Lung microvascular endothelial cell (primary cell): ENCODE measurements around the gene SSR2. TPM values are rescaled to one million over a fixed set of nuclear protein-coding genes. Genes with fewer than 3 reads are reported as not detected.
"Not testable (repeated sequence)": the region's sequence is repeated elsewhere in the genome, so short reads cannot be mapped to it uniquely, and the experiment has no call there.

Experiments
- DNase-seq, 2 donors: peaks; one replicate each; pipeline versions ENCODE4 v3.0.0 to v3.0.0-alpha.2; 2010; ENCODE audit warnings: low read depth in 2 of 2
- total RNA-seq: library from RNA; depleted of rRNA; stranded (reverse); fragments of >200 nt; gene quantifications from 2 replicates; pipeline ENCODE4 v1.2.1, GENCODE V29; 2014

The SSR2 gene
- total RNA-seq, 1 donor from 2014 or later, result 342 TPM

DNA sequence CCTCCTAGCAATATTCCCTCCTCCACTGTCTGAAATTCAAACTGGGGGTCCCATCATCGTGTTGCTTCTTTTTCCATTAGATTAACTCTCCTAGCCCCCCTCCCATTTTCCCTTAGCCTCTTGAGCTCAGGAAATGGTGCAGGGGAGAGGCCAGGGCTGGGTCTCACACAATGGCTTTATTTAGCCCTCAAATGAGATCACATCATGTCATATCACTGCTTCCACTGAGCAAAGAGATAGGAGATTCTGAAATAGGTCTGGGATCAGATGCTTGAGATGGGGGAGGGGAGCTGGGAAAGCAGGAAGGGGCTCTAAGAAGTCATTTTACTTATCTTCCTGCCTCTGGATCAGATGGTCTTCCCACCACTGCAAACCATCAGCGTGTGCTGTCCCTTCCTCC is 24.6 kb downstream of the SSR2 start:
- no peak for DNase-seq

DNA sequence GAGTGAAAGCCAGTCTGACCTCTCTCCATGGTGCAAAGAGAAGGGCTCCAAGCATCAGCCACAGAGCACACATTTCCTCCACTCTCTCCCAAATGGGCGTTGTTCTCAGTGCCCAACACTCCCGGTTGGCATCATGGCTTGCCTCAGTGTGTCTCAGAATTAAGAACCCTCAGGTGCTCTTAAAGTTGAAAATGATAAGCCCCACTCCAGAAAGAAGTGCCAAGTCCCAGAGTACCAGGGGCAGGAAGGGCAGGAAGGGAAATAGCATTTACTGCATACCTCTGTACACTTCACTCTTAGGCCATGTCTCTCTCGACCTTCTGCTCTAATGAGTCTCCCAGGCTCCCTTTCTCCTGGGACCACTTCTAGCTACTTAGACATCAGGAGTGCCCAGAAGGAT is 27.2 kb downstream of the SSR2 start:
- no peak for DNase-seq

DNA sequence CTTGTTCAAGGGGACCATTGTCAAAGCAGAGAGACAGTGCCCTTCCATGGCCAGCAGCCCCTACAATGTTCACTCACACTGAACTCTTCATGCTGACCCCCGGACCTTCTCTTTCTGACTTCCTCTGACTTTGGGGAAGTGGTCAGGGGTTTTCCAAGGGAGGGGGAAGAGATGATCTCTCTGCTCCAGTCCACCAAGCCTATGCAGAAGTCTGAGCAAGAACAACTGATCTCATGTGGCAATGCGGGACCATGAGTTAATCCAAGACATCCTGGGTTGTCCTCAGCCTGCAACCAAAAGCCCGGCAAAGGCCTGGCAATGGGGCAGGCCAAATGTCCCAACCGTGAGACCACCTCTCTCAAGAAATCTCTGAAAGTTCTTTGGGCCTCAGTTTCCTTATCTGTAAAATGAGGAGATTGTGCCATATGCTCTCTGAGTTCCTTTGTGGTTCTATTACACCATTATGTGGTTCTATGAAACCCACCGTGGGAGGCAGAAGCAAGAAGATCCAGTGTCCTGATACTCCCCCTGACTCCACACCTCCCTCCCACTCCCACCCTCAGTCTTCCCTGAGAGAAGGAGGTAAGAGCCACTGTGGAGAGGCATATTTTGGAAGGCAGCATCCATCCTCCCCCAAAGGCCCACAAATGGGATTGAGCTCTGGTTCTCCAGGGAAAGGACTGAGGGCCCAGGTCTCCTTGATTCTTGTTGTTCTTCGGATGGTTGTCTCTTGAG is 30.6 kb downstream of the SSR2 start:
- DNase-seq, result no peak

DNA sequence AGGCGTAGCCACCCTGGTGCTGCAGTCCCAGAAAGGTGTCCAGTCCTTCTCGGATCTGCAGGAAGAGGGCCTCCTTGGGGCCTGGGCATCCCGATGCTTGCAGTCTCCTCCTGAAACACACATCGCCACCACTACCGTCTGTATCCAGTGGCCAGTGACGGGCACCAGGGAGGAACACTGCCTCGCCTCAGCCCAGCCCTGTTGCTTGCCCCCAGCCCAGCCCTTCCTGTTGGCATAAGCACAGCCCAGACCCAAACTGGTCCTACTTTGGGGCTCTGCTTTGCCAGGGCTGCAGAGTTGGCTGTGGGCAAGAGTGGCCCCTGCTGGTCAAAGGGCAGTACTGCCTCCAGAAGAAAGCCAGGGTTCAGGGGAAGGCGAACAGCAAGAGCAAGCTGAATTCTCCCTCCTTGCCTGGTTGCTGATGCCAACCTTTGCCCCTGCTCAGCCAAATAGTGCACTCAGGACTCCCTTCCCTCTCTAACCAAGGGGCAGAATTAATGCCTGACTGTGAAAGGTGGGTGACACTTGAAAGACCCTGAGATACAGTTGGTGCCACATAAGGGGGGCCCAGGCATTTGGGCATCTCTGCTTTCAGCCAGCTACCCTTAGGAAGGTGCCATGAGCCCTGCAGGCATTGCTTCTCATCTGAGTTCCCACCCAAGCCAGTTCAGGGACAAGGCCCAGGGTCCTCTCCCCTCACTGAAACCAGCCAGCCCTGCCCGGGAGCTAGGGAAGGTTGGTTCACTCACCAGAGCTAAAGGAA is 31.3 kb downstream of the SSR2 start:
- peak; percentile 74 to 75 for DNase-seq

DNA sequence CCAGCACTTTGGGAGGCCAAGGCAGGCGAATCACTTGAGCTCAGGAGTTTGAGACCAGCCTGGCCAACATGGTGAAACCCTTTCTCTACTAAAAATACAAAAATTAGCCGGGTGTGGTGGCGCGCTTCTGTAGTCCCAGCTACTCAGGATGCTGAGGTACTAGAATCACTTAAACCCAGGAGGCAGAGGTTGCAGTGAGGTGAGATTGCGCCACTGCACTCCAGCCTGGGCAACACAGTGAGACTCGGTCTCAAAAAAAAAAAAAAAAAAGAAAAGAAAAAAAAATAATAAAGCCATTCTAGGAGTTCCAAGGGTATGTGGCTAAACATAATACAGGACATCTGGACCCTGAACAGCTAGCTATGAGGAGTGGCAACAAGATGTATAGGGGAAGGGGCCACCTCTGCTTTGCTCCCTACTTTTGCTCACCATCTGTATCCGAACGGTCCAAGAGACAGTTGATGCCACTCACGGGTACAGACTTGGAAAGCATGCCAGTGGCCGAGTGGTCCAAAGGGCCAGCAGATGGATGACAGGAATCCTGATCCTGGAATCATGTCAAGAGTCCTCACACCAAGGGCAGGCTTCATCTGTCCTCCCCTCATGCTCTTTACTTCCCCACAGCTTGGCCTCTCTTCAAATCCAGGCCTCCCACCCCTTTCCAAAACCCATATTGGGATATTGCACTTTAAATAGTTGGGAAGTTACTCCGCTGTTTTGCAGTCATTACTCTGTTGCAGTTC is 35.7 kb downstream of the SSR2 start:
- DNase-seq, result not testable (repeated sequence)

DNA sequence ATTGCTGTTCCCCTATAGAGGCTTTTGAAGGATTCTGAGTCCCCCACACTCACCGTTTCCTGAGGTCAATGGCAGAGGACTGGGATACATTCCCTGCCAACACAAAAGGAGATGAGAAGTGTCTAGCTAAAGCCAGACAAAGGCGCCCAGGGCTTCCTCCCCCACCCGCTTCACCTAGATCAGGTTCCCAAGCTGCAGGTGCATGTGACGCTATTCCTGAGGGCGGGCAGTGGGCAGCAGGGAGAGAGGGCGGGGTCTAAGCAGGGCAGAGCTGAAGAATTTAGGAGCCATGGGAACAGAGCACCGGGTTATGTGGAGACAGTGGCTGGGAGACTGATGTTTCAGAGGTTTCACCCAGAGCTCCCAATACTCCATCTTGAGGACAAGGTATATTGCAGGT is 36.4 kb downstream of the SSR2 start:
- no peak for DNase-seq

DNA sequence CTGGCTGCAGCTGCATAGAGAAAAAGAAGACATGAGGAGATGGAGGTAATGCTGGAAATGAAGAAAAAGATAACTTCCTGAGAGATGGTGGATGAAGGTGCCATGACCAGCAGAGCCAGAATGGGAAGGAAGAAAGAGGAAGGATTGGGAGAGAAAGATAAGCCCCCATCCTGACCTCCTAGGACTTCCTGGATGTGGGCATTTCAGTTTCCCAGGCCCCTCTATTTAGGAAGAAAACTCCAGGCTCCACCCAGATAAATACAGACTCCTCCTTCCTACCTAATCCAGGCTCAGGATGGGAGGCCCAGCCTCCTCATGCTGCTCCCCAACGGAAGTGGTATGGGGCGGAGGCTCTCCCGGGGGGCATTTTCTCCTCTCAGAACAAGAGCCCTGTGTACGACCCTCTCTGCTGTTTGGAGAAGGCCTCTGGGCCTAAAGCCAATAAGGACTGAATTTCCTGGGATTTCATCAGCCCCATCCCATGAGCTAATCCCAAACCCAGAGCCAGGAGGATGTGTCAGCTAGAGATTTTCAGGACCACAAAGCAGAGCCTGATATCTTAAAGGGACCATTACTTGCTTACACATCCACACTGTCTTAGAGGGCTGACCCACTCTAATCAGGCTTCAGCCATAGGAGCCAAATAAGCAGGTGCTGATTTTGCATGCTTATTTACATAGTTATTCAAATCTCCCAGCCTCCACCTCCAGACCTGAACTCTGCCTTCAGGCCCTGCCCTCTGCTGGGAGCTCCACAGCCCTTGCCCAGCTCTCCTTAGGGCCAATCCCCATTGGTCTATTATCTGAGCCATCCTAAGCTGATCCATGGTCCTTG is 37.3 kb downstream of the SSR2 start:
- DNase-seq, result peak in 1 of 2 donors; percentile 73

DNA sequence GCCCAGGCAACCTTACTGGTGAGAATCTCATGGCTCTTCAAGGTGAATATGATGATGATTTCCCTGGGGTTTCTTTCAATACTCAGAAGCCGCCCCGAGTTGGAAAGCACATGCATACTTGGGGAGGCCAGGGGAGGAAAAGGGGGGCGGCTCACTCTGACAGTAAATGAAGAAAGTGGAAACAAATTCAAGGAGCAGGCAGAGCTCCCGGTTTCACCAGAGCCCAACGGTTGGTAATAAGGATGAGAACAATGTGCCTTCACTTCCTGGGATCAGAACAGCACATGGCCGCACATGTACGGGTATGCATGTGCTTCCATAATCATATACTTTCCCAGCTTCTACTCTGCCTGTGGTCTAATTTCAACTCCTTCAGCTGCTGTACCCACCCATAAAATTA is 38.6 kb downstream of the SSR2 start:
- no peak for DNase-seq

DNA sequence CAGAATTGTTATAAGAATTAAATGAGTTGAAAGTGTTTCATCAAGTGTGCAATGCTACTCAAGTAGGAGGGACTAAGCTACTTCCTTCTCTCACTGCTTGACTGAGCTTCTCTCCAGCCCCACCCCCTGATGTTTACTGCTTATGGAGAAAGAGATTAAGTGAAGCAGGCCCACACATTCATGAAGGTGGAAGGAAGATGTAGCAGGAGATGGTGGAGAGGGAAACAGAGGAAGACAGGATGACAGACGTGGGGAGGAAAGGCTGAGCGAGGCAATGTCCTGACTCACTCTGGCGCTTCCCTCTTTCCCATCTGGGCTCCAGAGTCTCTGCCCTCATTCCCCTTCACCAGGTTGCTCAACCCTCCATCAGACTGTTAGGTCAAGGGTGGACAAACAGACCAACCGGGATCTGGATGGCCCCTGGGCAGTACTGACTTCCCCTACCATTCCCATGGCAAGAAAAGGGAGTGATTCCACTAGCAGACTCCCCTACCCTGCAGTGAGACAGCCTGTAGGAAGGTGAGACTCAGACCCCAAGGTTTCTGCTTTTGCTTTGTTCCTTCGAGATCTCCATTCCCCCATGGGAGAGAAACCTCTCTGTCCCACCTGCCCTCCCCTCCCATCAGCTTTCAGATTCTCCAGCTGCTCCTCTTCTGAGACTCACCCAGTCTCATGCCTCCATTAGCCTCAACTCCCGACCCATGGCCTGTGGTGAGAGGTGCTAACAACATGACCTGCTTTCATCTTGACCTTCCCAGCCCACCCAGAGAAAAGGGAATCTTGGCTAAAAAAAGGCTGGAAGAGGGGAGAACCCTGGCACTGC is 39.3 kb downstream of the SSR2 start:
- DNase-seq, result peak; percentile 66 to 73

DNA sequence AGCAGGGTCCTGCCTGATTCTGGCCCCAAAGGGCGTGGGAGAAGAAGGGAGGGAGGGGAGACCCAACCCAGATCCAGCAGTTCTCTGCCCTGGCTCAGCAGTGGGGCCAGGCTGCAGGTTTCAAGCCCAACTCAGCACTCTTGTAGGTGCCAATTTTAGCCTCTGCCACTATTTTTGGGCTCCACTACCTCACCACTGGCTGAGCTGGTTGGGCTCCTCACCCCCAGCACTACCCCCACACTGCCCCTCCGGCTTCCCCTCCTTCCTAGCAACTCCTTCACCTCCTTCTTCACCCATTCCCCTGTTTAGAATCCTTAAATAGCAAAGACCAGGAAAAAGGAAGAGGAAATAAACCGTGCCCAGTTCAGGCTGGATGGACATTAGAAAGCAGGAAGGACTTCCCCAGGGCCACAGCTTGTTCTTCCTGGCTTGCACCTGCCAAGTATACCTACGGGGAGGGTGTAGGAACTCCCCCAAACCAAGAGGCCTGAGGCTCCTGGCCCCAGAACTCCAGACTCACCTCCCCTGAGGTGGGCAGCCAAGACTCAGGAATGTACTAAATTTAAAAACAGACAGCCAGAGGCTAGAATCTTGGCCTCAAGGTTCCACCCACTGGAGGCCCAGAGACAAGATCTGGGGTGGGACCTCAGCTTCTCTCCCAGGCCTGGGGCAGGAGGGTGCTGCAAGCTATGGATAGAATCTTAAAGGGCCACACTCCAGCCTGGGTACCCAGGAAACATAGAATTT is 41.0 kb downstream of the SSR2 start:
- DNase-seq, result no peak

DNA sequence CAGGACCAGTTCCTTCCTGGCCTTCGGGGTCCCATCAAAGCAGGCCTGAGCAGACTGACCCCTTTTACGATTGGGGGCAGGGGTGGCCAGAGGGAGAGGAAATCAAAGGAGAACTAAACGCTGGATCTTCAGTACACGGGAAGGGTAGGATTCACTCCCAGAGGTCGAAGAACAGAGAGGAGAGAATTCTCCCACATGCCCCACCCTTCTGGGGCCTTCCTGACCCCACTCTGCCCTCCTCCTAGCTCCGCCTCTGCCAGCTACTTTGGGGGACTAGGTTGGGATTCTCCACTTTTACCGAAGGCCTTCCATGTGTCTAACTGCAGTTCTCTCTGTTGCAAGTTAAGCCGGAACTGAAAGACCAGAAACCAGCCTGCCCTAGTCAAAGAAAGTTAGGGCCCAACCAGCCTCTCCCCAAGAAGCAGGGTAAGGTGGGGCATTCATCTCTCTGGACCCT is 41.8 kb downstream of the SSR2 start:
- DNase-seq, result no peak

DNA sequence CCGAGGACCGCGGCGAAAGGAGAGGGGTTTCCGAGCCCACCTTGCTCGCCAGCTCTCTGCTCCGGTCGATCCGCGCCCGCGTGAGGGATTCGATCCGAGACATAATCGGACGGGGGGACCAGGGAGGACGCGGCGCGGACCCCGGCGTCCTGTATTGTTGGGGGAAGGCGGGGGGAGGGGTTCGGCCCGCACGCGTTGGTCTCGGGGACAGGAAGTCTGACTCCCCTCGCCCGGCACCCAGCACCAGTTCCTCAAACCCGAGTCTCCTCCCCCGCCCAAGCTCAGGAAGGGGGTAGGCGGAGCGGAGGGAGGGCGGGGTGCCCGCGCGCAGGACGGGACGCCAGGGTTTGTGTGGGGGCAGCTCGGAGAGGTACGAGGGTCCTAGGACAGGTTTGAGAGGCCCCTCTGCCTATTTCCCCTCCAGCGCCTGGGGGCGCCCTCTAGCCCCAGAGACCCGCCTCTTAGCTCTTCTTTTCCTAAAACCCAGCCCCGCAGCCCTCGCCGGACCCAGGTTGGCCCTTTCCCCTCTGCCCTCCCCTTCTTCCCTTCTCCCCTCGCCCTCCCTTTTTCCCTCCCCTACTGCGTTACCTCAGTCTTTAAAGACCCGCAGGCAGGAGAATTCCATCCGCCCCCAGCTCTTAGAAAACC is 42.3 kb downstream of the SSR2 start, which contains the start of gene ARHGEF2:
Gene ARHGEF2 (minus strand): TSS at position 223 of the 648 bp plus-strand sequence. CDS start 120 bp downstream, at position 103.
- peak in 1 of 2 donors; percentile 49 for DNase-seq

DNA sequence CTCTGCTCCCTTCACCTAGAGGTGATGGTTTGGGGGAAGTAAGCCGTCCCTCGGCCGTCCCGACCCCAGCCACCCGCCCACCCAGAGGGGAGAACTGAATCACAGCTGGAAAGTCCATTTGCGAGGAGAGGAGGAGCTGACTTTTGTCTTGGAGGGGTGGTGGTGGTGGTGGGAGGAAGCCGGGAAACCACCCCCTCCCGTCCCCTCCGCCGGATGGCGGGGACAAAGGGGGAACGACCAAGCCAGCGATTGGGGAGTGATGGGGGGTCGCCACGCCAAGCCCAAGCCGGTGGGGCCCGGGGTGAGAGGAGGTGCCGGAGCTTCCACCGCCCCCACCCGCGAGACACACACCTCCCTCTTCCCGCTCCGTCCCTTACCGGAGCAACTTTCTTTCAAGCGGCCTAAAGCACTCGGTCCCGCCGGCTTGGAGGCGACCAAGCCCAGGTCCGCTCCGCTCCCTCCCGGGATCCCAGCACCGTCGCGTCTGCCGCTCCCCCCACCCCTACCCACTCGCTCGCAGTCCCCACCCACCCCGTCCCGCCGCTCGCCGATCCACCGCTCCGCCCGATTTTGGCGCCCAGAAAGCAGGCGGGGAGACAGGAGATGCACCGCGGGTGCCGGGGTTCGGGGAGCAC is 42.9 kb downstream of the SSR2 start:
- DNase-seq, result no peak

DNA sequence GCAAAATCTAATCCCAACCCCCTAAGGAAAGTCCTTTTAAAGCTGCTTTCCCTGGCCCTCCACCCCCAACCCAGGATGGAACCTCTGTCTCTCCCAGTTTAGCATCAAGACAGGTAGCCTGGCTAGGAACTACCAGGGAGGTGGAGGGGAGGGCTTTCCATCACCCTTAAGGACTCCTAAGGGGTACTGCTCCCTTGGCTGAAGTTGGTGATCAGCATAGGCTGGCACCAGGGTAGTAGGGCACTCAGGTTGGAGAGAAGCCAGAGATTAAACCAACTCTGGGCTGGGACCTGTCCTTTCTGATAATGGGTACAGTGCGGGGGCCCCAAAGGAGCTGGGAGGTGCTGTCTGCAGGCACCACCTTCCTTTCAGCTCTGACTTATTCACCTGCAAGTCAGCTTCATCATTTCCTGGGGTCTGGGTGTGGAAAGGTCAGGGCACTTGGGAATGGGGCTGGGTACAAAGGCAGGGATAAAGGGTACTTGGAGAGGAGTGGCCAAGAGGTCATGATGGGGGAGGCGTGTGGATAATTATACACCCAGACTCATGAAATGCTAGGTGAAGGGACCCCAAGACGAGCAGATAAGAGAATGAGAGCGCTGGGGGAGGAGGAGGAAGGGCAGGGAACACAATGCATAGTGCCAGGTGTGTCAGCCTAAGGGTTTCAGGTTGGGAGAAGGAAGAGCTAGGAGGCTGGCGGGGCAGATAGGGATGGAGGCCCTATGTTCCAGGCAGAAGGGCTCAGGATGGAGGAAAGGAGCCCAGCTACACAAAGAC is 43.6 kb downstream of the SSR2 start:
- no peak for DNase-seq

DNA sequence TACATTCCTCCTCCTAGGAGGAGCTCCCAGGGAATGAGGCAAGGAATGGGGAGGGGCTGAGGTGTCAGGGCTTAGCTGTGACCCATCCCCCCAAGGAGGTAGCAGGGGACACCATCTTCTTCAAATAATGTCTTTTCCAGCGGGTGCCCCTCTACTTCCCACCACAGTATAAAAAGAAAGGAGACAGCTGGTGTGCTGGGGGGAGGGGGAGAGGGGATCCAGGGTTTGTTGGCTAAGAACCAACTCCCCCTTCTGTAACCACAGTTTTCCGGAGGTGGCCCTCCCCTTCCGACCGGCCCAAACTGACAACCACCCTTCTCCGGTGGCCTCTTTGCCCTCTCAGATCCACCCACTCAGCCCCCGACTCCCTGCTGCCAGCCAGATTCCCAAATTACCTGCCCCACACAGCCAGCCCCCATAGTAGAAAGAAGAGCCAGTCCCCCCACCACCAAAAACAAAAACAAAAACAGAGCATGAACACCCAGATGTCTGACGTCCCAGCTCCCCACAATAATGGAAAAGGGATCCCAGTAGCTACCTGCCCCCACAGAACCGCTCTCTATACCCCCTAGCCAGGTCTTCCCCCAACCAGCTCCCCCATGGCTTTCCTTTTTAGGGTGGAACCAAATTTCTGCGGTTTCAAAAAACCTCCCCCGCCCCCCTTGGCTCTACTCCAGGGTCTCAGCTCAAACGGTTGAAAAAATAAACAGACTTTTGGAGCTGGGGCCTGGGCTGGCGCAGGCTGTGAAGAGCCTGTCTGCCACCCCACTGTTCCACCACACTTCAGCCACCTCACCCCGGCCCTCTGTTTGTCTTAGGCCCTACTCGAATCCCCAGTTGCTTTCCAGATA is 44.5 kb downstream of the SSR2 start:
- DNase-seq, result no peak

DNA sequence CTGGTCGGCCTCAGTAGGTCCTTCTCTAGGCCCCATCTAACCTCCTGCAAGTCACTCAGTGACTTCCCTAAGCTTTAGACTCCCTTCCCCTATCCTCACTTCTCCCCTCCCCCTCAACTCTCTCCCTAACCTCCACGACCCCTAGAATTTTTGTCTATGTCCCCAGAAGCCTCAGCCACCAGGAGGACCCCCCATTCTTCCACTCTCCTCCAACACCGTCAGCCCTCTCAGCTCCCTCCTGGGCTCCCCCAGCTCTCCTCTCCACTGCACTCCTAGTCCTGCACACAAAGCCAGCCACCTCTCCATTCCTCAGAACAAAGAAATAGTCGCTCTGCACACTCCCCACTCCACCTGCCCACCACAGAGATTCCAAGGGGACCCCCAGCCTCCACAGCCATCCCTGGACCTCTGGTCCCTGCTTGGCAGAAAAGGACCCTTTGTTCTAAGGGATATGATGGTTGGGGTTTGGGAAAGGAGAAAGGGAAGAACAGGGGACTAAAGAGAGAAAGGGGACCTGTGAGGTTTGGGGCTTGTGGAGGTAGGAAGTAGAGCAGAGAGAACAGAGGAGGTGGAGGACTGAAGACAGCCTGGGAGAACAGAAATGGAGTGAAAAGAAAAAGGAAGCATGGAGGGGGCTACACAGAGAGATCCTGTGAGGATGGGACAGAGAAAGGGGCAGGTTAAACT is 45.2 kb downstream of the SSR2 start:
- no peak for DNase-seq
